ENCODE results near the gene ATF6. TPM values are rescaled to one million over a fixed set of nuclear protein-coding genes. Genes with fewer than 3 reads are reported as not detected.
A peak's percentile ranks its signal among the peaks of the same experiment; 100 is the strongest.

ATF6 gene
- total and polyA plus RNA-seq, 4 experiments from 2014 or later: 14.3 to 22.7 (median 22.3) TPM

- no peaks in the 10 kb centered on the region for H3K27me3 Mint-ChIP-seq
- H3K4me3 Mint-ChIP-seq: no peak overlapping the region
- H3K4me1 Mint-ChIP-seq: peaks cover 12 to 16% (median 13%) of the 10 kb centered on the region in 4 donors
- no peak overlapping the region for H3K4me3 ChIP-seq (ENCODE audit: low read length in 2 of 2)
- CTCF ChIA-PET (ENCODE audit: partially characterized antibody): interaction anchor here (0.9 to 1.2 kb wide), 3 partner anchors 9 to 15 kb away, joined by 3 to 5 read pairs (median 3); no protein-coding TSS in a partner anchor
- no peak overlapping the region for H3K27ac Mint-ChIP-seq
- no peaks in the 10 kb centered on the region for H3K36me3 ChIP-seq (ENCODE audit: insufficient read depth, low read length)
- H3K9me3 ChIP-seq (ENCODE audit: control insufficient read depth in 1 of 2, low read length in 2 of 2): no peaks in the 10 kb centered on the region
- no peak for DNase-seq
- H3K9me3 Mint-ChIP-seq: no peaks in the 10 kb centered on the region
- H3K27me3 ChIP-seq (ENCODE audit: insufficient read depth, low read length): no peaks in the 10 kb centered on the region
- H3K36me3 Mint-ChIP-seq: peaks cover 10 to 14% of the 10 kb centered on the region in 2 donors
- POLR2A ChIA-PET (ENCODE audit: partially characterized antibody): interaction anchor here (0.8 kb wide), 1 partner anchor 9 kb away, joined by 5 read pairs; no protein-coding TSS in a partner anchor
- intact Hi-C loops (cut with micrococcal nuclease): no loop called here
- no peak overlapping the region for H3K27ac ChIP-seq (ENCODE audit: low read depth, low read length)
- H3K4me1 ChIP-seq (ENCODE audit: insufficient read depth, low read length): peaks cover 13% of the 10 kb centered on the region
Observed at GRCh38 chr1:161914595-161914994, 148.5 kb downstream of the ATF6 start.

GRCh38 chr1:161915051-161915503, 149.0 kb downstream of the ATF6 start:
- no peaks in the 10 kb centered on the region for H3K27me3 ChIP-seq (ENCODE audit: insufficient read depth, low read length)
- Mint-ChIP-seq H3K4me3 (no peak overlapping the region), H3K4me1 (peaks cover 15 to 17% (median 16%) of the 10 kb centered on the region in 4 donors), H3K27me3 (no peaks in the 10 kb centered on the region), H3K36me3 (peaks cover 10 to 17% of the 10 kb centered on the region in 2 donors), H3K27ac (no peak overlapping the region), H3K9me3 (no peaks in the 10 kb centered on the region)
- no peak overlapping the region for H3K4me3 ChIP-seq (ENCODE audit: low read length in 2 of 2)
- H3K4me1 ChIP-seq (ENCODE audit: insufficient read depth, low read length): peaks cover 17% of the 10 kb centered on the region
- no peaks in the 10 kb centered on the region for H3K9me3 ChIP-seq (ENCODE audit: control insufficient read depth in 1 of 2, low read length in 2 of 2)
- H3K36me3 ChIP-seq (ENCODE audit: insufficient read depth, low read length): no peaks in the 10 kb centered on the region
- intact Hi-C loops (cut with micrococcal nuclease): loop anchor here (5.0 kb wide), 1 partner anchor 47 kb away; no protein-coding TSS in a partner anchor
- ChIA-PET POLR2A (ENCODE audit: partially characterized antibody) (interaction anchor here (0.8 kb wide), 1 partner anchor 8 kb away, joined by 5 read pairs; no protein-coding TSS in a partner anchor), CTCF (ENCODE audit: partially characterized antibody) (interaction anchor here (0.9 to 1.2 kb wide), 3 partner anchors 9 to 15 kb away, joined by 3 to 5 read pairs (median 3); no protein-coding TSS in a partner anchor)
- DNase-seq: no peak
- H3K27ac ChIP-seq (ENCODE audit: low read depth, low read length): no peak overlapping the region

- DNase-seq: no peak
- H3K9me3 Mint-ChIP-seq: no peaks in the 10 kb centered on the region
- ChIA-PET CTCF (ENCODE audit: partially characterized antibody) (no interaction called here), POLR2A (ENCODE audit: partially characterized antibody) (no interaction called here)
- H3K36me3 Mint-ChIP-seq: peaks cover 10 to 16% of the 10 kb centered on the region in 2 donors
- no peak overlapping the region for H3K27ac Mint-ChIP-seq
- no peaks in the 10 kb centered on the region for H3K27me3 ChIP-seq (ENCODE audit: insufficient read depth, low read length)
- no peak overlapping the region for H3K4me3 Mint-ChIP-seq
- intact Hi-C loops (cut with micrococcal nuclease): loop anchor here (5.0 kb wide), 1 partner anchor 46 kb away; no protein-coding TSS in a partner anchor
- H3K4me3 ChIP-seq (ENCODE audit: low read length in 2 of 2): no peak overlapping the region
- peaks cover 17% of the 10 kb centered on the region for H3K4me1 ChIP-seq (ENCODE audit: insufficient read depth, low read length)
- peaks cover 15 to 16% (median 15%) of the 10 kb centered on the region in 4 donors for H3K4me1 Mint-ChIP-seq
- H3K27ac ChIP-seq (ENCODE audit: low read depth, low read length): no peak overlapping the region
- H3K9me3 ChIP-seq (ENCODE audit: control insufficient read depth in 1 of 2, low read length in 2 of 2): no peaks in the 10 kb centered on the region
- H3K27me3 Mint-ChIP-seq: no peaks in the 10 kb centered on the region
- no peaks in the 10 kb centered on the region for H3K36me3 ChIP-seq (ENCODE audit: insufficient read depth, low read length)
Observed at GRCh38 chr1:161915978-161916377, 149.9 kb downstream of the ATF6 start.

- Mint-ChIP-seq H3K9me3 (peaks cover 0 to 3% (median 0%) of the 10 kb centered on the region in 8 donors), H3K27ac (peak overlapping the region; percentile 38 to 90 (median 83)), H3K27me3 (no peaks in the 10 kb centered on the region), H3K4me3 (peak overlapping the region; percentile 15 to 74 (median 69)), H3K4me1 (peaks cover 16 to 27% (median 19%) of the 10 kb centered on the region in 4 donors), H3K36me3 (peaks cover 17 to 23% of the 10 kb centered on the region in 2 donors)
- H3K27ac ChIP-seq (ENCODE audit: low read depth, low read length): no peak overlapping the region
- H3K4me1 ChIP-seq (ENCODE audit: insufficient read depth, low read length): peaks cover 17% of the 10 kb centered on the region
- intact Hi-C loops (cut with micrococcal nuclease): loop anchor here (5.0 kb wide), 1 partner anchor 43 kb away; no protein-coding TSS in a partner anchor
- H3K4me3 ChIP-seq (ENCODE audit: low read length in 2 of 2): no peak overlapping the region
- no peaks in the 10 kb centered on the region for H3K36me3 ChIP-seq (ENCODE audit: insufficient read depth, low read length)
- DNase-seq: peak in 2 of 5 donors; percentile 2 to 9
- no peaks in the 10 kb centered on the region for H3K9me3 ChIP-seq (ENCODE audit: control insufficient read depth in 1 of 2, low read length in 2 of 2)
- H3K27me3 ChIP-seq (ENCODE audit: insufficient read depth, low read length): no peaks in the 10 kb centered on the region
- ChIA-PET POLR2A (ENCODE audit: partially characterized antibody) (interaction anchor here (0.7 to 2.1 kb wide), 4 partner anchors 10 to 36 kb away, joined by 3 to 15 read pairs (median 4); no protein-coding TSS in a partner anchor), CTCF (ENCODE audit: partially characterized antibody) (interaction anchor here (0.8 to 1.0 kb wide), 2 partner anchors 9 to 105 kb away, joined by 3 to 5 read pairs; partner anchors contain the start of gene OLFML2B)
Observed at GRCh38 chr1:161919229-161919628, 153.1 kb downstream of the ATF6 start.

GRCh38 chr1:161921491-161921890, 155.4 kb downstream of the ATF6 start:
- H3K27me3 Mint-ChIP-seq: no peaks in the 10 kb centered on the region
- H3K27me3 ChIP-seq (ENCODE audit: insufficient read depth, low read length): no peaks in the 10 kb centered on the region
- H3K4me1 Mint-ChIP-seq: peaks cover 16 to 27% (median 19%) of the 10 kb centered on the region in 4 donors
- DNase-seq: no peak
- H3K4me3 Mint-ChIP-seq: no peak overlapping the region
- no peaks in the 10 kb centered on the region for H3K36me3 ChIP-seq (ENCODE audit: insufficient read depth, low read length)
- peaks cover 20 to 29% of the 10 kb centered on the region in 2 donors for H3K36me3 Mint-ChIP-seq
- H3K27ac Mint-ChIP-seq: no peak overlapping the region
- intact Hi-C loops (cut with micrococcal nuclease): no loop called here
- H3K9me3 Mint-ChIP-seq: peaks cover 0 to 3% (median 0%) of the 10 kb centered on the region in 8 donors
- H3K4me1 ChIP-seq (ENCODE audit: insufficient read depth, low read length): peaks cover 17% of the 10 kb centered on the region
- H3K4me3 ChIP-seq (ENCODE audit: low read length in 2 of 2): no peak overlapping the region
- ChIA-PET CTCF (ENCODE audit: partially characterized antibody) (no interaction called here), POLR2A (ENCODE audit: partially characterized antibody) (interaction anchor here (1.0 kb wide), 1 partner anchor 13 kb away, joined by 4 read pairs; no protein-coding TSS in a partner anchor)
- no peaks in the 10 kb centered on the region for H3K9me3 ChIP-seq (ENCODE audit: control insufficient read depth in 1 of 2, low read length in 2 of 2)
- no peak overlapping the region for H3K27ac ChIP-seq (ENCODE audit: low read depth, low read length)

GRCh38 chr1:161921990-161922389, 155.9 kb downstream of the ATF6 start:
- POLR2A ChIA-PET (ENCODE audit: partially characterized antibody): interaction anchor here (1.0 kb wide), 1 partner anchor 12 kb away, joined by 4 read pairs; no protein-coding TSS in a partner anchor
- Mint-ChIP-seq H3K27me3 (no peaks in the 10 kb centered on the region), H3K4me1 (peaks cover 16 to 27% (median 19%) of the 10 kb centered on the region in 4 donors), H3K27ac (peak overlapping the region in 1 of 7 donors; percentile 59), H3K36me3 (peaks cover 20 to 29% of the 10 kb centered on the region in 2 donors), H3K9me3 (peaks cover 0 to 3% (median 0%) of the 10 kb centered on the region in 8 donors), H3K4me3 (peak overlapping the region in 1 of 8 donors; percentile 43)
- no peak for DNase-seq
- Histone ChIP-seq H3K27ac (ENCODE audit: low read depth, low read length) (no peak overlapping the region), H3K27me3 (ENCODE audit: insufficient read depth, low read length) (no peaks in the 10 kb centered on the region), H3K4me3 (ENCODE audit: low read length in 2 of 2) (no peak overlapping the region), H3K4me1 (ENCODE audit: insufficient read depth, low read length) (peaks cover 17% of the 10 kb centered on the region), H3K9me3 (ENCODE audit: control insufficient read depth in 1 of 2, low read length in 2 of 2) (no peaks in the 10 kb centered on the region), H3K36me3 (ENCODE audit: insufficient read depth, low read length) (no peaks in the 10 kb centered on the region)
- CTCF ChIA-PET (ENCODE audit: partially characterized antibody): no interaction called here
- intact Hi-C loops (cut with micrococcal nuclease): no loop called here

GRCh38 chr1:161928056-161928455, 161.9 kb downstream of the ATF6 start:
- no peak for DNase-seq
- POLR2A ChIA-PET (ENCODE audit: partially characterized antibody): no interaction called here
- no peak overlapping the region for H3K4me3 Mint-ChIP-seq
- H3K4me1 Mint-ChIP-seq: peaks cover 8 to 25% (median 9%) of the 10 kb centered on the region in 4 donors
- Histone ChIP-seq H3K4me3 (ENCODE audit: low read length in 2 of 2) (no peak overlapping the region), H3K36me3 (ENCODE audit: insufficient read depth, low read length) (no peaks in the 10 kb centered on the region), H3K27me3 (ENCODE audit: insufficient read depth, low read length) (no peaks in the 10 kb centered on the region), H3K4me1 (ENCODE audit: insufficient read depth, low read length) (peaks cover 7% of the 10 kb centered on the region), H3K9me3 (ENCODE audit: control insufficient read depth in 1 of 2, low read length in 2 of 2) (no peaks in the 10 kb centered on the region), H3K27ac (ENCODE audit: low read depth, low read length) (no peak overlapping the region)
- peaks cover 11 to 16% of the 10 kb centered on the region in 2 donors for H3K36me3 Mint-ChIP-seq
- no peaks in the 10 kb centered on the region for H3K9me3 Mint-ChIP-seq
- H3K27me3 Mint-ChIP-seq: no peaks in the 10 kb centered on the region
- CTCF ChIA-PET (ENCODE audit: partially characterized antibody): interaction anchor here (0.7 to 1.1 kb wide), 3 partner anchors 9 to 109 kb away, joined by 3 read pairs; no protein-coding TSS in a partner anchor
- intact Hi-C loops (cut with micrococcal nuclease): no loop called here
- H3K27ac Mint-ChIP-seq: no peak overlapping the region

Measured in CD4-positive, alpha-beta memory T cell (primary cell).